SU-DHL-6 (cell line): Measurements from ENCODE around the gene HSDL2.

Source experiments
- CTCF ChIP-seq: fragments of 200-600 bp; sonication (generic); IDR thresholded peaks from one replicate; pipeline ENCODE4 v1.5.1; 2017; ENCODE audit warnings: antibody characterized with exemption, mild to moderate bottlenecking, low read length, moderate library complexity; ENCODE audit not compliant: insufficient read depth, poor library complexity, severe bottlenecking
- EZH2phosphoT487 ChIP-seq: fragments of 200-600 bp; sonication (generic), shearing (Covaris generic); conservative IDR thresholded peaks from 2 replicates; pipeline ENCODE4 v1.6.1; 2018; ENCODE audit warnings: mild to moderate bottlenecking, antibody characterized with exemption, low read length, moderate library complexity, mixed read lengths

- TF ChIP-seq CTCF = no peak
- no peak for TF ChIP-seq EZH2phosphoT487
Measured at GRCh38 chr9:112396416-112396815, 16.5 kb downstream of the HSDL2 start.
